Epithelial cell of proximal tubule (primary cell): ENCODE data around the gene GBP2. TPM values are rescaled to one million over a fixed set of nuclear protein-coding genes. Genes with fewer than 3 reads are reported as not detected.

Source experiments
- DNase-seq: peaks from one replicate; pipeline ENCODE4 v3.0.0-alpha.2; 2011; ENCODE audit warnings: low read depth
- H3K4me3 ChIP-seq: 2 replicates; pipeline ENCODE4 v1.5.1; 2011; ENCODE audit warnings: low read depth, mild to moderate bottlenecking, low read length
- total RNA-seq: library from RNA; depleted of rRNA; stranded (reverse); fragments of >200 nt; gene quantifications from 2 replicates; pipeline ENCODE4 v1.2.3, GENCODE V29; 2015
- TF ChIP-seq, protein P1 (sequence below): conservative IDR thresholded peaks from 2 replicates; pipeline ENCODE4 v1.5.1; 2012; ENCODE audit warnings: low read depth, mild to moderate bottlenecking, low read length

Gene GBP2
- total RNA-seq, 1 donor from 2014 or later = 2.2 TPM

DNA sequence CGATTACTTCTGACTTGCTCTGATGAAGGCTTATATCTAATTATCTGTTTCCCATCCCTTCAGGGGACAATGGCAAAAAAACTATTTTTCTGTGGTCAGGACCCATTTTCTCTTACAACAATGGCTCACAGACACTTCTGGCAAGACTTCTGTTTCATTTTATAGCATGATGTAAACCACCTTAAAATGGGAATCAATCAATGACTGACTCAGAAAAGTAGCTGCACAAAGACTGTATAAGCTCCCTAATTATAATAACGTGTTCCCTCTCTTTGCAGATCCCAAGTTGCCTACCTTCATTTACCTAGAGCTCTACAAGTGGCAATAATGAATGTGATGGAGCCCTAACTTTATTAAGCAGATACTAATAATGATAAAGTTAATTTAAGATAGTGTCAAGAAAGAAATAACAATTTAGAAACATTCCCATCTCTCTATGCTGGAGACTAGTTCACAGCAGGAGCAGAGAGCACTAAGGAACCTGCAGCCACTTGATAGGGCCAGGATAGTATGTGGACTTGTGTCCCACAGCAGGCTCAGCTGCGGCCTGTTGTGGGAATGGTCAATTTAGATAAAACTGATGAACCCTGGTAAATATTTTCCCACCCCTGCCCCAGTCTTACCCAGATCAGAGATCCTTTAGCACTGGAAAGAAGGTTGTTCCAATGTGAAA is 538 bp downstream of the GBP2 start:
- DNase-seq = no peak
- H3K4me3 ChIP-seq = peak overlapping the region; percentile 69
- TF ChIP-seq, protein P1, sequence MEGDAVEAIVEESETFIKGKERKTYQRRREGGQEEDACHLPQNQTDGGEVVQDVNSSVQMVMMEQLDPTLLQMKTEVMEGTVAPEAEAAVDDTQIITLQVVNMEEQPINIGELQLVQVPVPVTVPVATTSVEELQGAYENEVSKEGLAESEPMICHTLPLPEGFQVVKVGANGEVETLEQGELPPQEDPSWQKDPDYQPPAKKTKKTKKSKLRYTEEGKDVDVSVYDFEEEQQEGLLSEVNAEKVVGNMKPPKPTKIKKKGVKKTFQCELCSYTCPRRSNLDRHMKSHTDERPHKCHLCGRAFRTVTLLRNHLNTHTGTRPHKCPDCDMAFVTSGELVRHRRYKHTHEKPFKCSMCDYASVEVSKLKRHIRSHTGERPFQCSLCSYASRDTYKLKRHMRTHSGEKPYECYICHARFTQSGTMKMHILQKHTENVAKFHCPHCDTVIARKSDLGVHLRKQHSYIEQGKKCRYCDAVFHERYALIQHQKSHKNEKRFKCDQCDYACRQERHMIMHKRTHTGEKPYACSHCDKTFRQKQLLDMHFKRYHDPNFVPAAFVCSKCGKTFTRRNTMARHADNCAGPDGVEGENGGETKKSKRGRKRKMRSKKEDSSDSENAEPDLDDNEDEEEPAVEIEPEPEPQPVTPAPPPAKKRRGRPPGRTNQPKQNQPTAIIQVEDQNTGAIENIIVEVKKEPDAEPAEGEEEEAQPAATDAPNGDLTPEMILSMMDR = no peak

DNA sequence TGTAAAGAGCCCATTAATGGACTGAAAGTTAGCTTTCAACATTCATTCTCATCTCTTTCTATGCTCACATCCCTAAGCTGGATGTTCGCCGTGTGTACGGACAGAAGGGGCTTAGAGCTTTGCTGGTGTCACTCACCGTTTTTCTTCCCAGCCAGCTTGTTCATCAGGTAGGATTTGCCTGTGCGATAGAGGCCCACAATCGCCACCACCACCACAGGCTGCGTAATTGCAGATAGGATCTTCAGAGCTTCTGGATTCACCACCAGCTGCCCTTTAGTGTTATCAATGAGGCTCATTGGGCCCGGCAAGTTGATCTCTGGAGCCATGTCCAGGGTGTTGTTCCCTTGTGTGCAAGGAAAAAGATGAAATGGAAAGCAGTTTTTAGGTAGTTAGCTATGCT is 4.3 kb downstream of the GBP2 start:
- H3K4me3 ChIP-seq = no peak overlapping the region
- TF ChIP-seq, protein P1 = no peak
- no peak for DNase-seq

DNA sequence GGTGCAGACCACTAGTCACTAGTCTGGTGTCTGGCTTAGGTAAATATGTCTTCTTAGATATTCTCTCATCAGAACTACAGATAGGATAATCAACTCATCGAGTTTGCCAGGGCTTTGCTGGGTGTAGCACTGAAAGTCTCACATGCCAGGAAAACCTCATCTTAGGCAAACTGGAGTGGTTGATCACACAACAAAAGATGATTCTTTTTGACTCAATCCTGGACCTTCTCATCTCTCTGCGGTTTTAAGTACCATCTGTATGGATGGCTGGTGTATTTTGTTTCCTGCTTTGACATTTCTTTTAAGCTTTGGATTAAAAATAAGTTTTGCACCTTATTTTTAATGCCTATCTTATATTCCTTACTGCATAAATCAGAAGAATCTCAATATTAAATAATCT is 11.3 kb downstream of the GBP2 start:
- DNase-seq = no peak
- TF ChIP-seq, protein P1 = no peak
- no peak overlapping the region for H3K4me3 ChIP-seq

DNA sequence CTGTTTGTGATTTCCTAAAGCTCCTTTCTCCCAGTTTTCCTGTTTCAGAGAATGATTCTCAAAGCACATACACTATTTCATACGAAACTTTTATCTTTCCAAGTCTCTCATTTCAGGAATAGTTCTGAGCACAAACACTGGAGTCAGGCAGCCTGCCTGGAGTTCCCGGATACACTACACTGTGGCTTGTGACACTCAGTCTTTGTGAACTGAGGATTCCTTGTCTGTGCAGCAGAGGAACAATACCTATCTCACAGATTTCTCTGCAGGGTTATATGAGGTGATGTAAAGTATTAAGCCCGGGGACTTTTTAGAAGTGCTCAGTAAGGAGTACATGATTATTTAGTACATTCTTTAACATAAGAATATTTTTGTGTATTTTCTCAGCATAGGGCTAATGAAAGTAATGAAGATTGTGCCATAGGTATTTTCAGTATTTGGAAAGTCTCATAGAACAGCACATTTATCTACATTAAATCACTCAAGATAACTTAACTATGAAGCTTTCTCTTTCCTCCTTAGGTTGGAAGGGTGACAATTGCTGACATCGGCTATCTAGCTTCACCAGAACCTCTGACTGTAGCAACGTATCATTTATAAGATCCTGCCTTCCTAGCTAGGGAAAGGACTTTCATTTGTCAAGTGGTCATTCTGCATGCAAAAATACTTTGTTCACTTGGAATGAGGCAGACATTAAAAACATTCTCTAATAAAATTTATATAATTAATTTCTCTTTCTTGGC is 12.9 kb downstream of the GBP2 start:
- TF ChIP-seq, protein P1 = no peak

DNA sequence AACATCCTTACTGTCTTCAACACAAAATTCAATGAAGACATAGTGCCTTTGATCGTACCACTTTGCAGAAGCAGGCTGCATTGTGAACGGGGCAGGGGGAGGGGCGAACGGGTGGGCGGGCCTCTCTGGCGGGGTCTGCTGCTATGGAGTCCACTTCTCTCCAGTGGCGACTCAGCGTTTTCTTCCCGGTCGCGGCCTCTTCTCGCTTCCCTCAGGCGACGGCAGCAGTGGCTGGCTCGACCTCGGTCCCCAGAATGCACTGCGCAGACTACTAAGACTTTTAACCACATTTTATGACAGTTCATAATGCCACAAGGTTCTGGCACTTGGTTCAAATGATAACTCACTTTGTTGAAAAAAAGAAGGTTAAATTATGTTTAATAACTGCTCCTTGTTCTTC is 21.2 kb downstream of the GBP2 start:
- H3K4me3 ChIP-seq = no peak overlapping the region
- no peak for DNase-seq
- TF ChIP-seq, protein P1 = no peak

More for the DNA sequence above, 12.9 kb downstream of the GBP2 start:
- H3K4me3 ChIP-seq = no peak overlapping the region
- DNase-seq = no peak

DNA sequence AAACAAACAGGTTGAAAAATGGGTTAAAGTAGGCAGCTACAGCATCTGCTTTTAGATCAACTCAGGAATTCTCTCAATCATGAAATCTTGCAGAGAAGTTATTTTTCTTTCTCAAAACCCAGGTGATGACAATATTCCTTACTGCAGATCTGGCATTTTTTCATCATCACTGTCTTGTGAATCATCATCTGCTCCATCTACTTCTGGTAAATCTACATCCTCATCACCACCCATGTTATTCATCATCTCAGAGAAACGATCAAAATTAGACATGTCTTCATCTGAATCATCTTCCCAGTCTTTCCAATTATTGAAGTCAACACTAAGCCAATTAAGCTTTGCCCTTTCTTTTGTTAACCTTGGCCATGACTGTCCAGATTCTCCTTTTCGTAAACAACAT is 21.8 kb downstream of the GBP2 start:
- no peak for DNase-seq
- no peak overlapping the region for H3K4me3 ChIP-seq
- TF ChIP-seq, protein P1 = no peak

DNA sequence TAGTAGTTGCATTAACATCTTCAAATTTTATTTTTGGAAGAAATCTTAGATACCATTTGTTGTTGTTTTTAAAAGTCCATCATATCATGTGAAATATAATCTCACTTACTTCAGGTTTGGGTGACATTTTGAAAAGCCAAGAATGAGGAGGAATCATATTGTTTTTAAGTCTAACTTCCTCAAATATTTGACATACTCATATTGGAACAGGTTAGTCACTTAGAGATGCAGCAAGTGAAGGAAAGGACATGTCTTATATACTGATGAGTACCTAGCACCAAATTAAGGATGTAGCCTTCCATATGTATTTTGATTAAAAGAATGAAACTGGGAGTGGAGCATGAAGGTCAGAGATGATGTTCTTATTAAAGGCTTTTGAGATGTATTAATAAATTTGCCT is 23.9 kb downstream of the GBP2 start:
- H3K4me3 ChIP-seq = no peak overlapping the region
- TF ChIP-seq, protein P1 = no peak
- DNase-seq = no peak
